IMR-90 (cell line): Measurements from ENCODE around the gene ORAI3. TPM values are rescaled to one million over a fixed set of nuclear protein-coding genes. Genes with fewer than 3 reads are reported as not detected.
A peak's percentile ranks its signal among the peaks of the same experiment; 100 is the strongest.

Source experiments
- ATAC-seq: fragments of 200-7000 bp; cut with Tn5 transposase; 2 replicates; pipeline ENCODE4 v1.9.1; 2020; ENCODE audit warnings: low read depth, mild to moderate bottlenecking, moderate library complexity
- Bru-seq: library from RNA; stranded (reverse); fragments of 400-500 nt; gene quantifications from one replicate; lab custom pipeline; 2021; lab: Mats Ljungman, UMichigan
- BruChase-seq, 2 experiments: library from RNA; stranded (reverse); fragments of 400-500 nt; gene quantifications; one replicate each; lab custom pipeline; 2021; lab: Mats Ljungman, UMichigan
- BruUV-seq: library from RNA; stranded (reverse); fragments of 400-500 nt; replicated peaks from 2 replicates; lab custom pipeline; 2021; lab: Mats Ljungman, UMichigan
- CTCF ChIA-PET: fragments of 300-600 bp; formaldehyde crosslinking; extraction: SDS; loops from one replicate; lab custom pipeline; 2021; ENCODE audit warnings: antibody characterized with exemption; lab: Yijun Ruan, JAX
- POLR2A ChIA-PET: fragments of 300-600 bp; sonication (Branson Sonifier 250); formaldehyde crosslinking; loops from one replicate; lab custom pipeline; 2022; ENCODE audit warnings: antibody characterized with exemption; ENCODE audit not compliant: unreplicated experiment; lab: Charles Lee
- DNase-seq: peaks from one replicate; pipeline ENCODE4 v3.0.0; 2013
- H2AFZ ChIP-seq: replicated peaks from 2 replicates; pipeline ENCODE3; 2013; ENCODE audit warnings: low read length, mild to moderate bottlenecking; ENCODE audit not compliant: poor library complexity
- H2AK5ac ChIP-seq: 2 replicates; pipeline ENCODE4 v1.6.1; 2013; ENCODE audit warnings: low read depth, low read length, inconsistent platforms
- H2AK9ac ChIP-seq: replicated peaks from 2 replicates; pipeline ENCODE3; 2013; ENCODE audit warnings: mild to moderate bottlenecking, low read depth, low read length, moderate library complexity; ENCODE audit not compliant: poor library complexity
- H2BK120ac ChIP-seq: 2 replicates; pipeline ENCODE4 v1.6.1; 2013; ENCODE audit warnings: low read depth, low read length, inconsistent platforms
- H2BK15ac ChIP-seq: 3 replicates; pipeline ENCODE4 v1.6.1; 2013; ENCODE audit warnings: low read depth, low read length, inconsistent platforms
- H2BK20ac ChIP-seq: 2 replicates; pipeline ENCODE4 v1.6.1; 2013; ENCODE audit warnings: low read depth, mild to moderate bottlenecking, inconsistent platforms, low read length, moderate library complexity
- H2BK5ac ChIP-seq: 2 replicates; pipeline ENCODE4 v1.6.1; 2013; ENCODE audit warnings: mild to moderate bottlenecking, low read depth, low read length, inconsistent platforms; ENCODE audit not compliant: poor library complexity, severe bottlenecking
- H3K14ac ChIP-seq: replicated peaks from 2 replicates; pipeline ENCODE4 v1.6.1; 2013; ENCODE audit warnings: low read depth, low read length, inconsistent platforms
- H3K18ac ChIP-seq: 2 replicates; pipeline ENCODE4 v1.6.1; 2013; ENCODE audit warnings: low read depth, low read length, control low read depth
- H3K23ac ChIP-seq: 2 replicates; pipeline ENCODE4 v1.6.1; 2013; ENCODE audit warnings: low read depth, low read length, inconsistent platforms
- H3K27ac ChIP-seq: 2 replicates; pipeline ENCODE4 v1.5.1; 2013; ENCODE audit warnings: mild to moderate bottlenecking, control low read depth, low read length; ENCODE audit not compliant: insufficient read depth
- H3K27me3 ChIP-seq: 2 replicates; pipeline ENCODE4 v1.6.1; 2013; ENCODE audit warnings: low read length; ENCODE audit not compliant: control insufficient read depth, insufficient read depth
- H3K36me3 ChIP-seq: 2 replicates; pipeline ENCODE4 v1.6.1; 2013; ENCODE audit warnings: low read length, mixed read lengths; ENCODE audit not compliant: control insufficient read depth, insufficient read depth
- H3K4ac ChIP-seq: 2 replicates; pipeline ENCODE4 v1.6.1; 2013; ENCODE audit warnings: low read depth, low read length, inconsistent platforms
- H3K4me1 ChIP-seq: 2 replicates; pipeline ENCODE4 v1.6.1; 2013; ENCODE audit warnings: low read length, mixed read lengths; ENCODE audit not compliant: control insufficient read depth, insufficient read depth
- H3K4me2 ChIP-seq: 2 replicates; pipeline ENCODE4 v1.6.1; 2013; ENCODE audit warnings: low read depth, mild to moderate bottlenecking, control low read depth, low read length, moderate library complexity
- H3K4me3 ChIP-seq: 2 replicates; pipeline ENCODE4 v1.5.1; 2013; ENCODE audit warnings: low read depth, mild to moderate bottlenecking, control low read depth, low read length, moderate library complexity; ENCODE audit not compliant: insufficient read depth
- H3K56ac ChIP-seq: 2 replicates; pipeline ENCODE4 v1.6.1; 2013; ENCODE audit warnings: low read length, inconsistent platforms; ENCODE audit not compliant: insufficient read depth; ENCODE audit errors: extremely low read depth
- H3K79me1 ChIP-seq, 2 experiments: 2 replicates each; pipeline ENCODE4 v1.6.1; 2013; ENCODE audit warnings: low read length in 2 of 2, inconsistent platforms in 1 of 2, low read depth in 1 of 2
- H3K9ac ChIP-seq: 2 replicates; pipeline ENCODE4 v1.6.1; 2013; ENCODE audit warnings: low read depth, low read length, control low read depth
- H3K9me1 ChIP-seq: 2 replicates; pipeline ENCODE4 v1.6.1; 2013; ENCODE audit warnings: low read length, inconsistent platforms; ENCODE audit not compliant: insufficient read depth
- H3K9me3 ChIP-seq: 2 replicates; pipeline ENCODE4 v1.6.1; 2013; ENCODE audit warnings: low read length; ENCODE audit not compliant: control insufficient read depth, insufficient read depth
- H4K20me1 ChIP-seq: 2 replicates; pipeline ENCODE4 v1.6.1; 2013; ENCODE audit warnings: low read length, inconsistent platforms; ENCODE audit not compliant: insufficient read depth
- H4K5ac ChIP-seq: 2 replicates; pipeline ENCODE4 v1.6.1; 2013; ENCODE audit warnings: mild to moderate bottlenecking, low read depth, low read length, control low read depth
- H4K8ac ChIP-seq, 2 experiments: 2 replicates each; pipeline ENCODE4 v1.6.1; 2013; ENCODE audit warnings: low read depth in 2 of 2, low read length in 2 of 2, control low read depth in 1 of 2, inconsistent platforms in 1 of 2
- H4K91ac ChIP-seq: 2 replicates; pipeline ENCODE4 v1.6.1; 2013; ENCODE audit warnings: low read depth, low read length, inconsistent platforms; ENCODE audit not compliant: insufficient read depth
- BHLHE40 ChIP-seq: fragments of 150-350 bp; IDR thresholded peaks from 2 replicates; pipeline ENCODE4 v1.6.1; 2016; ENCODE audit warnings: mild to moderate bottlenecking, low read depth, low read length
- CEBPB ChIP-seq: IDR thresholded peaks from 2 replicates; pipeline ENCODE4 v1.6.1; 2012; ENCODE audit warnings: low read depth, low read length, improper control_type of control experiment
- CHD1 ChIP-seq: IDR thresholded peaks from 2 replicates; pipeline ENCODE4 v1.6.1; 2012; ENCODE audit warnings: low read depth, low read length, improper control_type of control experiment
- CTCF ChIP-seq: conservative IDR thresholded peaks from 2 replicates; pipeline ENCODE4 v1.5.1; 2012; ENCODE audit warnings: mild to moderate bottlenecking, low read depth, low read length, improper control_type of control experiment
- MAFK ChIP-seq: IDR thresholded peaks from 2 replicates; pipeline ENCODE4 v1.6.1; 2012; ENCODE audit warnings: low read depth, low read length, improper control_type of control experiment
- MAZ ChIP-seq: IDR thresholded peaks from 2 replicates; pipeline ENCODE4 v1.6.1; 2012; ENCODE audit warnings: low read depth, mild to moderate bottlenecking, low read length, improper control_type of control experiment, moderate library complexity, borderline replicate concordance
- MXI1 ChIP-seq: IDR thresholded peaks from 2 replicates; pipeline ENCODE4 v1.6.1; 2012; ENCODE audit warnings: low read depth, mild to moderate bottlenecking, low read length, moderate library complexity, borderline replicate concordance
- NFE2L2 ChIP-seq: fragments of 150-350 bp; IDR thresholded peaks from 2 replicates; pipeline ENCODE4 v1.6.1; 2016; ENCODE audit warnings: low read depth, mild to moderate bottlenecking, low read length
- POLR2A ChIP-seq: IDR thresholded peaks from 2 replicates; pipeline ENCODE4 v1.6.1; 2012; ENCODE audit warnings: mild to moderate bottlenecking, low read depth, low read length
- WGBS, 2 experiments: methylation state at CpG; one replicate each; pipeline versions ENCODE4 v1.1.5 to v1.1.7; 2013; ENCODE audit warnings: missing lambda C conversion rate in 2 of 2; ENCODE audit not compliant: insufficient read length in 1 of 2; ENCODE audit errors: extremely low coverage in 2 of 2; 5-methylcytosine and 5-hydroxymethylcytosine counted together
- dilution Hi-C: fragments of 300-500 bp; cut with HindIII; formaldehyde crosslinking; loops from one replicate; pipeline ENCODE4 v1.14.3; 2018; ENCODE audit warnings: low sequenced_read_pairs; ENCODE audit not compliant: unreplicated experiment
- in situ Hi-C: fragments of 300-500 bp; cut with MboI; formaldehyde crosslinking; loops from 3 replicates; pipeline ENCODE4 v1.14.3; 2019; ENCODE audit warnings: low sequenced_read_pairs, inconsistent platforms, mixed read lengths
- intact Hi-C: fragments of 100-400 bp; cut with micrococcal nuclease; formaldehyde crosslinking; loops from 2 replicates; pipeline ENCODE4 v1.10.0; 2022
- long read RNA-seq: library from polyadenylated mRNA; unstranded; transcript quantifications from one replicate; pipeline ENCODE4 v2.0.0, GENCODE V29; 2021; ENCODE audit not compliant: unreplicated experiment
- polyA plus RNA-seq, 3 experiments: library from polyadenylated mRNA; depleted of rRNA; stranded (reverse); fragments of >200 nt; gene quantifications; 2 replicates each; pipeline ENCODE4 v1.2.3, GENCODE V29; 2012; ENCODE audit warnings: low replicate concordance in 1 of 3
- total RNA-seq: library from RNA; depleted of rRNA; stranded (reverse); fragments of >200 nt; gene quantifications from 2 replicates; pipeline ENCODE4 v1.2.3, GENCODE V29; 2012; rRNA removed
- TF ChIP-seq, protein P1 (sequence below): fragments of 150-350 bp; IDR thresholded peaks from 2 replicates; pipeline ENCODE4 v1.6.1; 2017; ENCODE audit warnings: mild to moderate bottlenecking, antibody characterized with exemption, low read length, low read depth

The ORAI3 gene
- total RNA-seq (6.8 and 6.9 TPM in 2 replicates), polyA plus RNA-seq (2012; rRNA removed) (16.9 TPM in 2 replicates), Bru-seq, nascent RNA (percentile 62 among the genes with signal in this experiment), BruChase-seq, experiment 1, labeled RNA remaining after a 6-hour chase (percentile 78 among the genes with signal in this experiment), BruChase-seq, experiment 2, labeled RNA remaining after a 2-hour chase (percentile 74 among the genes with signal in this experiment)
- polyA plus RNA-seq (2012; cell fraction: cytosol; rRNA removed) = 16.1 and 29.4 TPM in 2 replicates
- 12.4 and 15.2 TPM in 2 replicates for polyA plus RNA-seq (2012; cell fraction: nucleus; rRNA removed; ENCODE audit: low replicate concordance)
- long read RNA-seq, transcript ORAI3-201 (2 exons, 2,206 nt) = major isoform, 51 of 55 reads
- long read RNA-seq, partial matches to known transcripts = 4 of 55 reads
- long read RNA-seq, other reads (novel, unspliced or antisense) = 0 of 55 reads

DNA sequence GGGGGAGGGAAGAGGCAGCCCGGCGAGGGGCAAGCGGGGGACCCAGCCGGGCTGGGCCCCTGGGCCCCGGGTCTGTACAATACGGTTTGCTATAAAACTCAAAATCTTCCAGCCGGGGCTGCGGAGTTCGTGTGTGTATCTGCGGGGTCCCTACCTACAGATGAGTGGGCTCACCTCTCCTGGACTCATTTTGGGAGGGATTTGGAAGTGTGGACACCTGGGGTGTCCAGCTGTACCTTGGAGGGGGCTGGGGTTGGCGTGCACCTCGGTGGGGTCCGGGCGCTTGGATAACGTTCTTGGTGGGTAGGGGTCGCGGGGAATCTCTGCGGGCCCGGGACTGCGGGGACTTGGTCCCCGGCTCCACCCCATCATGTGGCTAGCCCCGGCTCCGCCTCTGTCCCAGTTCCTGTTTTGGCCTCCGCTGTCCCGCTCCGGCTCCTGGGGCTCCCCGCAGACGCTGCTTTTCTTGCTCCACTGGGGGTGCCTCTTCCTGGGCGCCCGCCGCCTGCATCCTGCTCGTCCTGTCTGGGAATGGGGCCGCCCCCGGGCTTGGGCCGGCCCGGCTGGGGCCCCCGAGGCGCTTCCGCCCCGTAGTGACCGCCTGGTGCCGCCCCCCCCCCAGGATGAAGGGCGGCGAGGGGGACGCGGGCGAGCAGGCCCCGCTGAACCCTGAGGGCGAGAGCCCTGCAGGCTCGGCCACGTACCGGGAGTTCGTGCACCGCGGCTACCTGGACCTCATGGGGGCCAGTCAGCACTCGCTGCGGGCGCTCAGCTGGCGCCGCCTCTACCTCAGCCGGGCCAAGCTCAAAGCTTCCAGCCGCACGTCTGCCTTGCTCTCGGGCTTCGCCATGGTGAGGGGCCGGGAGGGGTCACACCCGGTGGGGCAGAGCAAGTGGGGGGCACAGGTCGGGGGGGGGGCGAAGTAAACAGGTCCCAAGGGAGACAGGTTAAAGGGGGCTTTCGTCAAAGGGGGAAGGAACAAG lies at the start of gene ORAI3:
Gene ORAI3, plus strand, starts transcription at position 402 of the 983 bp plus-strand sequence. Its CDS starts 222 bp downstream, at position 624.
- H3K4me1 ChIP-seq = peaks cover 7% of the 10 kb centered on the region
- WGBS, 2 experiments = 0% methylated on average over 32 of the region's 70 CpGs; no CpG with 5 or more reads in 1 of the 2 experiments
- BruUV-seq = no TSS peak
- H3K9me3 ChIP-seq = no peaks in the 10 kb centered on the region
- peak within 1 kb of the TSS; percentile 79 for H3K4me3 ChIP-seq
- H2AFZ ChIP-seq = peak within 1 kb of the TSS; percentile 96
- peak within 1 kb of the TSS; percentile 93 for H2AK5ac ChIP-seq
- peak within 1 kb of the TSS; percentile 64 for H2BK20ac ChIP-seq
- H2AK9ac ChIP-seq = peak within 1 kb of the TSS; percentile 100
- peak within 1 kb of the TSS; percentile 65 for H3K56ac ChIP-seq
- dilution Hi-C loops = no loop called here
- peaks cover 16% of the 10 kb centered on the region for H3K36me3 ChIP-seq
- ChIA-PET CTCF (interaction anchor here (0.6 kb wide), 1 partner anchor 254 kb away, joined by 3 read pairs; no protein-coding TSS in a partner anchor), POLR2A (no interaction called here)
- intact Hi-C loops = no loop called here
- H3K4ac ChIP-seq = peak within 1 kb of the TSS; percentile 97
- DNase-seq = peak; percentile 44
- peak within 1 kb of the TSS; percentile 94 for H3K14ac ChIP-seq
- ATAC-seq = peak; percentile 68
- in situ Hi-C loops = no loop called here
- peaks cover 10% of the 10 kb centered on the region for H4K20me1 ChIP-seq
- peak within 1 kb of the TSS; percentile 63 to 90 for H4K8ac ChIP-seq
- H3K27ac ChIP-seq = peak within 1 kb of the TSS; percentile 68
- H3K23ac ChIP-seq = peak within 1 kb of the TSS; percentile 97
- peak within 1 kb of the TSS; percentile 47 for H2BK5ac ChIP-seq
- TF ChIP-seq MAFK (no peak), MXI1 (no peak; the same call in 1 of the 2 replicates), CEBPB (no peak), BHLHE40 (no peak), MAZ (peak; percentile 10; the same call in 1 of the 2 replicates), CTCF (no peak), POLR2A (peak; percentile 38; the same call in 1 of the 2 replicates), NFE2L2 (no peak), CHD1 (no peak)
- TF ChIP-seq, protein P1, sequence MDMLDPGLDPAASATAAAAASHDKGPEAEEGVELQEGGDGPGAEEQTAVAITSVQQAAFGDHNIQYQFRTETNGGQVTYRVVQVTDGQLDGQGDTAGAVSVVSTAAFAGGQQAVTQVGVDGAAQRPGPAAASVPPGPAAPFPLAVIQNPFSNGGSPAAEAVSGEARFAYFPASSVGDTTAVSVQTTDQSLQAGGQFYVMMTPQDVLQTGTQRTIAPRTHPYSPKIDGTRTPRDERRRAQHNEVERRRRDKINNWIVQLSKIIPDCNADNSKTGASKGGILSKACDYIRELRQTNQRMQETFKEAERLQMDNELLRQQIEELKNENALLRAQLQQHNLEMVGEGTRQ = peak; percentile 22; the same call in 1 of the 2 replicates
- H2BK15ac ChIP-seq = peak within 1 kb of the TSS; percentile 15; the same call in 1 of the 3 replicates
- peak within 1 kb of the TSS; percentile 84 for H4K91ac ChIP-seq
- peak within 1 kb of the TSS; percentile 94 for H3K4me2 ChIP-seq
- peak within 1 kb of the TSS; percentile 40 for H3K18ac ChIP-seq
- H3K9ac ChIP-seq = peak within 1 kb of the TSS; percentile 74
- H4K5ac ChIP-seq = peak within 1 kb of the TSS; percentile 58
- H2BK120ac ChIP-seq = peak within 1 kb of the TSS; percentile 79
- no peaks in the 10 kb centered on the region for H3K27me3 ChIP-seq
- peaks cover 11% of the 10 kb centered on the region; the same call in 1 of the 2 replicates for H3K9me1 ChIP-seq
- peaks cover 15 to 47% of the 10 kb centered on the region in 2 experiments; a peak in 3 of 4 replicates for H3K79me1 ChIP-seq
